ENCODE measurements around the gene RABAC1. TPM values are rescaled to one million over a fixed set of nuclear protein-coding genes. Genes with fewer than 3 reads are reported as not detected.

RABAC1 gene
- total and polyA plus RNA-seq, 10 of the 15 experiments (the other 5 are each of a cell fraction or from before 2014, with no cell fraction given): 10.9 to 115 (median 49.2) TPM

- TF ChIP-seq PAX5 (IDR thresholded peaks at IDR 0.05; ENCODE audit: borderline replicate concordance, low read depth, low read length) (no peak), KLF5 (IDR thresholded peaks at IDR 0.05; ENCODE audit: partially characterized antibody) (no peak), ETV6 (conservative IDR thresholded peaks at IDR 0.05 in 1 of 2, IDR thresholded peaks at IDR 0.05 in 1 of 2; ENCODE audit: borderline replicate concordance in 1 of 2, low read depth in 1 of 2) (no peak), YBX1 (IDR thresholded peaks at IDR 0.05) (no peak), MLLT1 (IDR thresholded peaks at IDR 0.05) (no peak), CHD2 (IDR thresholded peaks at IDR 0.05; ENCODE audit: borderline replicate concordance, low read depth, low read length) (no peak), STAT1 (conservative IDR thresholded peaks at IDR 0.05) (no peak), SKIL (IDR thresholded peaks at IDR 0.05; ENCODE audit: low read depth, poor library complexity, severe bottlenecking) (no peak), MYB (IDR thresholded peaks at IDR 0.05; ENCODE audit: borderline replicate concordance, low read depth, low read length) (no peak), RCOR1 (conservative IDR thresholded peaks at IDR 0.05; ENCODE audit: low read depth, low read length) (no peak), SMAD5 (IDR thresholded peaks at IDR 0.05; ENCODE audit: low read depth) (no peak), USF1 (IDR thresholded peaks at IDR 0.05; ENCODE audit: borderline replicate concordance, extremely low read length, insufficient read depth, low read depth, low read length) (no peak), JUND (IDR thresholded peaks at IDR 0.05; ENCODE audit: low read depth, low read length) (no peak), ESRRA (IDR thresholded peaks at IDR 0.05; ENCODE audit: low read length) (no peak), MTA3 (IDR thresholded peaks at IDR 0.05; ENCODE audit: borderline replicate concordance, low read length) (no peak), CBFB (IDR thresholded peaks at IDR 0.05; ENCODE audit: low read depth) (no peak)
- TF ChIP-seq, protein P1, sequence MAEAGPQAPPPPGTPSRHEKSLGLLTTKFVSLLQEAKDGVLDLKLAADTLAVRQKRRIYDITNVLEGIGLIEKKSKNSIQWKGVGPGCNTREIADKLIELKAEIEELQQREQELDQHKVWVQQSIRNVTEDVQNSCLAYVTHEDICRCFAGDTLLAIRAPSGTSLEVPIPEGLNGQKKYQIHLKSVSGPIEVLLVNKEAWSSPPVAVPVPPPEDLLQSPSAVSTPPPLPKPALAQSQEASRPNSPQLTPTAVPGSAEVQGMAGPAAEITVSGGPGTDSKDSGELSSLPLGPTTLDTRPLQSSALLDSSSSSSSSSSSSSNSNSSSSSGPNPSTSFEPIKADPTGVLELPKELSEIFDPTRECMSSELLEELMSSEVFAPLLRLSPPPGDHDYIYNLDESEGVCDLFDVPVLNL (IDR thresholded peaks at IDR 0.05; ENCODE audit: low read depth, low read length): no peak
- DNase-seq (ENCODE audit: low read depth, low spot score) (no peak), ATAC-seq (no peak), FAIRE-seq (no peak)
- RAD21 ChIA-PET (ENCODE audit: unreplicated experiment): no interaction called here
- no peaks in the 10 kb centered on the region for H4K20me1 ChIP-seq (ENCODE audit: control insufficient read depth, insufficient read depth)
- no peak overlapping the region for H3K27ac ChIP-seq (ENCODE audit: control insufficient read depth, insufficient read depth)
- H3K4me3 ChIP-seq: no peak overlapping the region
- SMC1A ChIA-PET (ENCODE audit: uncharacterized antibody, unreplicated experiment): no interaction called here
- no peaks in the 10 kb centered on the region for H3K36me3 ChIP-seq (ENCODE audit: control insufficient read depth in 2 of 2, insufficient read depth in 2 of 2, low read length in 1 of 2)
- in situ Hi-C loops (cut with MboI): loop anchor here (25.0 kb wide), 1 partner anchor 1837 kb away; the partner anchor contains the start of gene SMG9
- peaks cover 9% of the 10 kb centered on the region for H3K4me1 ChIP-seq (ENCODE audit: control insufficient read depth, insufficient read depth, low read length)
- H3K9ac ChIP-seq (ENCODE audit: control insufficient read depth, insufficient read depth, low read length): no peak overlapping the region
- CTCF ChIA-PET: no interaction called here
- no TSS peak for BruUV-seq (replicated peaks)
- H3K4me2 ChIP-seq (ENCODE audit: control insufficient read depth, insufficient read depth): no peak overlapping the region
- peaks cover 10 to 13% of the 10 kb centered on the region in 2 experiments for H3K27me3 ChIP-seq (replicated peaks in 1 of 2; ENCODE audit: control insufficient read depth in 2 of 2, insufficient read depth in 2 of 2, low read length in 1 of 2)
- POLR2A ChIA-PET: interaction anchor here (0.6 kb wide), 1 partner anchor 44 kb away, joined by 7 read pairs; no protein-coding TSS in a partner anchor
- intact Hi-C loops (cut with micrococcal nuclease; ENCODE audit: unreplicated experiment): no loop called here
- WGBS (ENCODE audit: insufficient coverage, insufficient replicate concordance, low lambda C conversion rate, missing lambda C conversion rate): 75% methylated on average over 7 of the region's 7 CpGs
- no peak overlapping the region for H2AFZ ChIP-seq (ENCODE audit: control insufficient read depth, low read depth, low read length)
- H3K79me2 ChIP-seq (ENCODE audit: control insufficient read depth, insufficient read depth, low read length): no peaks in the 10 kb centered on the region
- no peaks in the 10 kb centered on the region; the same call in 2 of the 3 replicates for H3K9me3 ChIP-seq (replicated peaks; ENCODE audit: control insufficient read depth, insufficient read depth, low read length)
These were observed 33.7 kb downstream of the RABAC1 start for GRCh38 chr19:41925208-41926003.
